HepG2 (cell line): ENCODE results near the gene ZFAND3. TPM values are rescaled to one million over a fixed set of nuclear protein-coding genes. Genes with fewer than 3 reads are reported as not detected.

ENCODE experiments used
- ATAC-seq: fragments of 200-7000 bp; cut with Tn5 transposase; 3 replicates; pipeline ENCODE4 v1.9.1; 2020; ENCODE audit warnings: mild to moderate bottlenecking, moderate library complexity
- BruUV-seq: library from RNA; stranded (reverse); fragments of 400-500 nt; replicated peaks from 2 replicates; lab custom pipeline; 2021; lab: Mats Ljungman, UMichigan
- CTCF ChIA-PET: fragments of 300-600 bp; formaldehyde crosslinking; extraction: SDS; loops from one replicate; lab custom pipeline; 2021; ENCODE audit warnings: low total read pairs, inconsistent platforms, low intra/inter-chr PET ratio; lab: Yijun Ruan, JAX
- POLR2A ChIA-PET: fragments of 350-600 bp; sonication (Branson Sonifier 250); formaldehyde crosslinking; loops from one replicate; lab custom pipeline; 2020; ENCODE audit warnings: antibody characterized with exemption, inconsistent platforms; lab: Yijun Ruan, JAX
- DNase-seq: peaks from one replicate; pipeline ENCODE4 v3.0.0-alpha.2; 2015; ENCODE audit warnings: low spot score
- FAIRE-seq: peaks from 3 replicates; lab custom pipeline; 2011; peaks lifted over from hg19 to GRCh38; lab: Jason Lieb, UNC
- H2AFZ ChIP-seq: one replicate; pipeline ENCODE4 v1.6.1; 2011; ENCODE audit warnings: low read length, inconsistent platforms
- H3K27ac ChIP-seq: fragments of 300-600 bp; 3 replicates; pipeline ENCODE4 v1.8.0; 2011; ENCODE audit warnings: mixed run types, mild to moderate bottlenecking, mixed read lengths, low read length, inconsistent platforms; ENCODE audit not compliant: insufficient read depth; ENCODE audit errors: extremely low read length
- H3K27me3 ChIP-seq, 2 experiments: fragments of 200-600 bp in 1 of 2; 2 replicates in 1 of 2; 3 replicates in 1 of 2; pipeline versions ENCODE4 v1.6.0 to v1.8.0; 2011; ENCODE audit warnings: low read length in 2 of 2, mild to moderate bottlenecking in 2 of 2, moderate library complexity in 2 of 2, inconsistent platforms in 1 of 2; ENCODE audit not compliant: insufficient read depth in 2 of 2, control insufficient read depth in 1 of 2
- H3K36me3 ChIP-seq, 2 experiments: fragments of 200-600 bp in 1 of 2; replicated peaks in 1 of 2; 2 replicates in 1 of 2; 3 replicates in 1 of 2; pipeline versions ENCODE4 v1.5.1 to v1.8.0; 2011; ENCODE audit warnings: low read length in 2 of 2, inconsistent platforms in 1 of 2; ENCODE audit not compliant: insufficient read depth in 2 of 2, control insufficient read depth in 1 of 2
- H3K4me1 ChIP-seq: 2 replicates; pipeline ENCODE4 v1.5.1; 2012; ENCODE audit warnings: low read length, inconsistent platforms; ENCODE audit not compliant: insufficient read depth
- H3K4me2 ChIP-seq: 2 replicates; pipeline ENCODE4 v1.6.0; 2011; ENCODE audit warnings: low read depth, low read length, inconsistent platforms
- H3K4me3 ChIP-seq, 3 experiments: fragments of 200-600 bp in 1 of 3; sonication (generic), shearing (Covaris generic) in 1 of 3; replicated peaks in 1 of 3; 2 replicates each; pipeline ENCODE4 v1.5.1; 2011 to 2016; ENCODE audit warnings: low read length in 3 of 3, inconsistent platforms in 2 of 3, low read depth in 2 of 3, mild to moderate bottlenecking in 2 of 3, control low read depth in 1 of 3, mixed read lengths in 1 of 3; ENCODE audit not compliant: insufficient read depth in 1 of 3
- H3K79me2 ChIP-seq: one replicate; pipeline ENCODE4 v1.6.1; 2011; ENCODE audit warnings: low read length, inconsistent platforms; ENCODE audit not compliant: insufficient read depth
- H3K9ac ChIP-seq: 2 replicates; pipeline ENCODE4 v1.6.0; 2011; ENCODE audit warnings: mild to moderate bottlenecking, low read depth, low read length, inconsistent platforms; ENCODE audit not compliant: insufficient read depth
- H3K9me3 ChIP-seq: 2 replicates; pipeline ENCODE4 v1.5.1; 2012; ENCODE audit warnings: mild to moderate bottlenecking, low read length
- H4K20me1 ChIP-seq: 2 replicates; pipeline ENCODE4 v1.6.0; 2011; ENCODE audit warnings: inconsistent platforms, mild to moderate bottlenecking, low read length, moderate library complexity; ENCODE audit not compliant: insufficient read depth
- ATM ChIP-seq: fragments of 450-650 bp; IDR thresholded peaks from 2 replicates; pipeline ENCODE4 v1.7.1; 2017; ENCODE audit warnings: mild to moderate bottlenecking, borderline replicate concordance
- BRF2 ChIP-seq: sonication (generic); formaldehyde crosslinking; IDR thresholded peaks from 2 replicates; pipeline ENCODE4 v1.8.1; 2022; ENCODE audit warnings: mild to moderate bottlenecking, missing genetic modification reagents
- DDIT3 ChIP-seq: sonication (generic); formaldehyde crosslinking; IDR thresholded peaks from 2 replicates; pipeline ENCODE4 v1.4.0; 2020; ENCODE audit warnings: mild to moderate bottlenecking, missing genetic modification reagents
- HCFC1 ChIP-seq: fragments of 150-350 bp; IDR thresholded peaks from 2 replicates; pipeline ENCODE4 v1.6.1; 2014; ENCODE audit warnings: low read depth, low read length
- HOXA7 ChIP-seq: sonication (generic); formaldehyde crosslinking; IDR thresholded peaks from 2 replicates; pipeline ENCODE4 v1.8.1; 2022; ENCODE audit warnings: mild to moderate bottlenecking, missing genetic modification reagents, moderate library complexity
- JDP2 ChIP-seq: sonication (generic); formaldehyde crosslinking; IDR thresholded peaks from 2 replicates; pipeline ENCODE4 v1.8.1; 2022; ENCODE audit warnings: missing genetic modification reagents, borderline replicate concordance
- MAFK ChIP-seq, 2 experiments: IDR thresholded peaks in 1 of 2; conservative IDR thresholded peaks in 1 of 2; 2 replicates each; pipeline ENCODE4 v1.6.1; 2011; ENCODE audit warnings: improper control_type of control experiment in 2 of 2, low read length in 2 of 2
- MBD4 ChIP-seq: IDR thresholded peaks from 2 replicates; pipeline ENCODE4 v1.6.1; 2012; ENCODE audit warnings: low read length, inconsistent platforms, borderline replicate concordance
- MIXL1 ChIP-seq: IDR thresholded peaks from 2 replicates; pipeline ENCODE4 v1.6.1; 2016
- YEATS2 ChIP-seq: sonication (generic); formaldehyde crosslinking; IDR thresholded peaks from 2 replicates; pipeline ENCODE4 v1.4.0; 2020; ENCODE audit warnings: missing genetic modification reagents, borderline replicate concordance
- ZNF33A ChIP-seq: sonication (generic); formaldehyde crosslinking; IDR thresholded peaks from 2 replicates; pipeline ENCODE4 v1.5.1; 2020; ENCODE audit warnings: missing genetic modification reagents, mild to moderate bottlenecking, moderate library complexity, borderline replicate concordance
- ZNF773 ChIP-seq: sonication (generic); formaldehyde crosslinking; IDR thresholded peaks from 2 replicates; pipeline ENCODE4 v1.4.0; 2020; ENCODE audit warnings: missing genetic modification reagents, borderline replicate concordance
- WGBS: methylation state at CpG from one replicate; pipeline ENCODE4 v1.1.6; 2017; ENCODE audit warnings: low lambda C conversion rate; 5-methylcytosine and 5-hydroxymethylcytosine counted together
- in situ Hi-C: cut with HindIII; loops from 2 replicates; pipeline ENCODE4 v1.10.0; 2017; ENCODE audit warnings: low pct_unique_long_range_greater_than_20kb; ENCODE audit not compliant: extremely low pct_ligation_motif_present
- intact Hi-C: fragments of 100-400 bp; cut with micrococcal nuclease; formaldehyde crosslinking; loops from one replicate; pipeline ENCODE4 v1.10.0; 2022; ENCODE audit not compliant: unreplicated experiment
- polyA plus RNA-seq, 8 experiments: library from polyadenylated mRNA; depleted of rRNA in 3 of 8; stranded (reverse) in 7 of 8; unstranded in 1 of 8; fragments of >200 nt; fragmentation: Illumina TruSeq in 4 of 8; extraction: Trizol in 4 of 8; gene quantifications; 2 replicates each; pipeline versions ENCODE4 v1.2.1 to v1.2.3, GENCODE V29; 2011 to 2016; ENCODE audit warnings: low read depth in 4 of 8, missing spikeins in 1 of 8, mixed read lengths in 1 of 8; ENCODE audit not compliant: insufficient read depth in 1 of 8
- total RNA-seq, 5 experiments: library from RNA; depleted of rRNA; stranded (reverse); fragments of >200 nt; fragmentation: Illumina TruSeq; extraction: Trizol; gene quantifications; 2 replicates each; pipeline ENCODE4 v1.2.3, GENCODE V29; 2016; ENCODE audit warnings: low read depth in 1 of 5
- TF ChIP-seq, protein P1 (sequence below): sonication (generic); formaldehyde crosslinking; IDR thresholded peaks from 2 replicates; pipeline ENCODE4 v1.9.0; 2021; ENCODE audit warnings: missing genetic modification reagents, borderline replicate concordance
- TF ChIP-seq, protein P2 (sequence below): IDR thresholded peaks from 2 replicates; pipeline ENCODE4 v1.6.1; 2016; ENCODE audit warnings: missing biosample characterization, missing genetic modification reagents, low read depth

ZFAND3 gene
- total and polyA plus RNA-seq, 2 of the 13 experiments (the other 11 are each of a cell fraction or from before 2014, with no cell fraction given) = 16.4 to 17.1 TPM

- POLR2A ChIA-PET = no interaction called here
- H3K27me3 ChIP-seq = no peaks in the 10 kb centered on the region
- intact Hi-C loops (no loop called here), in situ Hi-C loops (no loop called here)
- H3K79me2 ChIP-seq = peaks cover 30% of the 10 kb centered on the region
- WGBS = 98% methylated on average over 2 of the region's 2 CpGs
- no peak overlapping the region for H3K27ac ChIP-seq
- no peaks in the 10 kb centered on the region for H3K36me3 ChIP-seq
- CTCF ChIA-PET = no interaction called here
- DNase-seq (no peak), ATAC-seq (no peak), FAIRE-seq (no peak)
- H3K9ac ChIP-seq = no peak overlapping the region
- H3K4me2 ChIP-seq = no peak overlapping the region
- no TSS peak for BruUV-seq
- H3K4me3 ChIP-seq = no peak overlapping the region
- no peaks in the 10 kb centered on the region for H3K9me3 ChIP-seq
- no peak for TF ChIP-seq ATM
- TF ChIP-seq HCFC1 = no peak
- no peak for TF ChIP-seq YEATS2 (CRISPR knock-in tag)
- no peak for TF ChIP-seq HOXA7
- TF ChIP-seq ZNF33A (CRISPR knock-in tag) = no peak
- no peak for TF ChIP-seq ZNF773
- TF ChIP-seq JDP2 (CRISPR knock-in tag) = no peak
- peaks cover 2% of the 10 kb centered on the region; the same call in 1 of the 2 replicates for H3K4me1 ChIP-seq
- H4K20me1 ChIP-seq = no peaks in the 10 kb centered on the region
- H2AFZ ChIP-seq = no peak overlapping the region
Observed at GRCh38 chr6:37994223-37994622, 174.7 kb downstream of the ZFAND3 start.

DNA sequence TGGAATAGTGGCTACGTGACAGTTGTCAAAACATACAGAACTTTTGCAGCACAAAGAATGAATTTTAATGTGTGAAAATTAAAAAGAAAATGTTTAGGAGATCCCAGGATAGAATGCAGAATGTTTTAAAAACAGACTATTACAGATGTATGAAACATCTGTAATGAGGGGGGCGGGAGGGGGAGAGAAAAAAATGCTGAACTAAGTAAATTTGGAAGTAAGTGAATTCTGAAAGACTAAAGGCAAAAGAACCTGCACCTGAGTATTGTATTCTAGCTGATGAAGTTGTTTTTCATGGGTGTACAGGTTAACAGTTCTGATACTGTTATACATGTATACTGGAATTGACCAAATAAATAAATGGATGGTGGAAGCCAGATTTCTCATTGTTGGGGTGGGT, 178.8 kb downstream of the ZFAND3 start:
- intact Hi-C loops (no loop called here), in situ Hi-C loops (no loop called here)
- no peak overlapping the region for H3K9ac ChIP-seq
- H3K36me3 ChIP-seq = no peaks in the 10 kb centered on the region
- POLR2A ChIA-PET = no interaction called here
- H2AFZ ChIP-seq = no peak overlapping the region
- ATAC-seq = no peak
- no peaks in the 10 kb centered on the region for H3K4me1 ChIP-seq
- no TSS peak for BruUV-seq
- no peak overlapping the region for H3K27ac ChIP-seq
- CTCF ChIA-PET = no interaction called here
- no peak for DNase-seq
- no peaks in the 10 kb centered on the region for H4K20me1 ChIP-seq
- no peak overlapping the region for H3K4me2 ChIP-seq
- H3K9me3 ChIP-seq = no peaks in the 10 kb centered on the region
- no peak for FAIRE-seq
- 98% methylated on average over 2 of the region's 2 CpGs for WGBS
- H3K27me3 ChIP-seq = no peaks in the 10 kb centered on the region
- H3K4me3 ChIP-seq = no peak overlapping the region
- H3K79me2 ChIP-seq = peaks cover 13% of the 10 kb centered on the region
- TF ChIP-seq BRF2 (CRISPR knock-in tag) (no peak), MBD4 (no peak), MAFK (conservative IDR thresholded peaks at IDR 0.05 in 1 of 2, IDR thresholded peaks at IDR 0.05 in 1 of 2; ENCODE audit: low read length in 2 of 2) (peak; percentile 70 to 80; a peak in 3 of 4 replicates), DDIT3 (CRISPR knock-in tag) (no peak), MIXL1 (CRISPR knock-in tag) (no peak)
- TF ChIP-seq, protein P1, sequence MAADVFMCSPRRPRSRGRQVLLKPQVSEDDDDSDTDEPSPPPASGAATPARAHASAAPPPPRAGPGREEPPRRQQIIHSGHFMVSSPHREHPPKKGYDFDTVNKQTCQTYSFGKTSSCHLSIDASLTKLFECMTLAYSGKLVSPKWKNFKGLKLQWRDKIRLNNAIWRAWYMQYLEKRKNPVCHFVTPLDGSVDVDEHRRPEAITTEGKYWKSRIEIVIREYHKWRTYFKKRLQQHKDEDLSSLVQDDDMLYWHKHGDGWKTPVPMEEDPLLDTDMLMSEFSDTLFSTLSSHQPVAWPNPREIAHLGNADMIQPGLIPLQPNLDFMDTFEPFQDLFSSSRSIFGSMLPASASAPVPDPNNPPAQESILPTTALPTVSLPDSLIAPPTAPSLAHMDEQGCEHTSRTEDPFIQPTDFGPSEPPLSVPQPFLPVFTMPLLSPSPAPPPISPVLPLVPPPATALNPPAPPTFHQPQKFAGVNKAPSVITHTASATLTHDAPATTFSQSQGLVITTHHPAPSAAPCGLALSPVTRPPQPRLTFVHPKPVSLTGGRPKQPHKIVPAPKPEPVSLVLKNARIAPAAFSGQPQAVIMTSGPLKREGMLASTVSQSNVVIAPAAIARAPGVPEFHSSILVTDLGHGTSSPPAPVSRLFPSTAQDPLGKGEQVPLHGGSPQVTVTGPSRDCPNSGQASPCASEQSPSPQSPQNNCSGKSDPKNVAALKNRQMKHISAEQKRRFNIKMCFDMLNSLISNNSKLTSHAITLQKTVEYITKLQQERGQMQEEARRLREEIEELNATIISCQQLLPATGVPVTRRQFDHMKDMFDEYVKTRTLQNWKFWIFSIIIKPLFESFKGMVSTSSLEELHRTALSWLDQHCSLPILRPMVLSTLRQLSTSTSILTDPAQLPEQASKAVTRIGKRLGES (CRISPR knock-in tag) = no peak
- TF ChIP-seq, protein P2, sequence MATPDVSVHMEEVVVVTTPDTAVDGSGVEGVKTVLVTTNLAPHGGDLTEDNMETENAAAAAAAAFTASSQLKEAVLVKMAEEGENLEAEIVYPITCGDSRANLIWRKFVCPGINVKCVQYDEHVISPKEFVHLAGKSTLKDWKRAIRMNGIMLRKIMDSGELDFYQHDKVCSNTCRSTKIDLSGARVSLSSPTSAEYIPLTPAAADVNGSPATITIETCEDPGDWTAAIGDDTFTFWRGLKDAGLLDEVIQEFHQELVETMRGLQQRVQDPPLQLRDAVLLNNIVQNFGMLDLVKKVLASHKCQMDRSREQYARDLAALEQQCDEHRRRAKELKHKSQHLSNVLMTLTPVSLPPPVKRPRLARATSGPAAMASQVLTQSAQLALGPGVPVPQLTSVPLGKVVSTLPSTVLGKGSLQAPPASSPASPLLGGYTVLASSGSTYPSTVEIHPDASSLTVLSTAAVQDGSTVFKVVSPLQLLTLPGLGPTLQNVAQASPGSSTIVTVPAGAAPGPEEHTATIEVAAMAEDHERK (CRISPR knock-in tag) = no peak
